ENCODE measurements around the gene FBXO31.

FBXO31 gene

GRCh38 chr16:87369117-87369765 lies 14.3 kb downstream of the FBXO31 start:
- in situ Hi-C loops (cut with HindIII; ENCODE audit: low sequenced_read_pairs) = no loop called here
- no peak for DNase-seq (ENCODE audit: low read depth)
- no peak overlapping the region for H3K4me3 ChIP-seq (ENCODE audit: low read depth, low read length)
- TF ChIP-seq, protein P1, sequence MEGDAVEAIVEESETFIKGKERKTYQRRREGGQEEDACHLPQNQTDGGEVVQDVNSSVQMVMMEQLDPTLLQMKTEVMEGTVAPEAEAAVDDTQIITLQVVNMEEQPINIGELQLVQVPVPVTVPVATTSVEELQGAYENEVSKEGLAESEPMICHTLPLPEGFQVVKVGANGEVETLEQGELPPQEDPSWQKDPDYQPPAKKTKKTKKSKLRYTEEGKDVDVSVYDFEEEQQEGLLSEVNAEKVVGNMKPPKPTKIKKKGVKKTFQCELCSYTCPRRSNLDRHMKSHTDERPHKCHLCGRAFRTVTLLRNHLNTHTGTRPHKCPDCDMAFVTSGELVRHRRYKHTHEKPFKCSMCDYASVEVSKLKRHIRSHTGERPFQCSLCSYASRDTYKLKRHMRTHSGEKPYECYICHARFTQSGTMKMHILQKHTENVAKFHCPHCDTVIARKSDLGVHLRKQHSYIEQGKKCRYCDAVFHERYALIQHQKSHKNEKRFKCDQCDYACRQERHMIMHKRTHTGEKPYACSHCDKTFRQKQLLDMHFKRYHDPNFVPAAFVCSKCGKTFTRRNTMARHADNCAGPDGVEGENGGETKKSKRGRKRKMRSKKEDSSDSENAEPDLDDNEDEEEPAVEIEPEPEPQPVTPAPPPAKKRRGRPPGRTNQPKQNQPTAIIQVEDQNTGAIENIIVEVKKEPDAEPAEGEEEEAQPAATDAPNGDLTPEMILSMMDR (IDR thresholded peaks at IDR 0.05; ENCODE audit: low read depth, low read length, missing control alignments) = no peak

- H3K4me3 ChIP-seq (ENCODE audit: low read depth, low read length) = no peak overlapping the region
- in situ Hi-C loops (cut with HindIII; ENCODE audit: low sequenced_read_pairs) = no loop called here
- TF ChIP-seq, protein P1 (IDR thresholded peaks at IDR 0.05; ENCODE audit: low read depth, low read length, missing control alignments) = no peak
- DNase-seq (ENCODE audit: low read depth) = no peak
Observed at GRCh38 chr16:87368029-87368770, 15.4 kb downstream of the FBXO31 start.

DNA sequence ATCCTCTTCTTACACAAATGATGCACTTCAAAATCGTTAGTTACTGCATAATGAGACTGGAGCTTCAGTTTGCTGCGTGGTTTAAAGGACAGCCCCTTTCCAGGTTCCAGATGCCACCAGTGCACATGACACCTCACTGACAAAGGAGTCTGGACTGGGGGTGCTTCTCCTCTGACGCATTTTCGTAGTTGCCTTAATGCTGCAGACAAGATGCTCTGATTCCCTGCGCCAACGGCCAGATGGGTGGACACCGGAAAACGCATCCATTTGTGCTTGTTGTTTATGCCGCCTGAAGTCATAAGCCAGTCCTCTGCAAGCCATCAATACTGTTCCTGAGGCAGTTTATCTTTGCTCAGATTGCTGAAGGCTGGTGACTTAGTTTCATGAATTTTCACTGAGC lies 16.0 kb downstream of the FBXO31 start:
- no peak overlapping the region for H3K4me3 ChIP-seq (ENCODE audit: low read depth, low read length)
- no peak for DNase-seq (ENCODE audit: low read depth)
- in situ Hi-C loops (cut with HindIII; ENCODE audit: low sequenced_read_pairs) = no loop called here
- TF ChIP-seq, protein P1 (IDR thresholded peaks at IDR 0.05; ENCODE audit: low read depth, low read length, missing control alignments) = no peak

DNA sequence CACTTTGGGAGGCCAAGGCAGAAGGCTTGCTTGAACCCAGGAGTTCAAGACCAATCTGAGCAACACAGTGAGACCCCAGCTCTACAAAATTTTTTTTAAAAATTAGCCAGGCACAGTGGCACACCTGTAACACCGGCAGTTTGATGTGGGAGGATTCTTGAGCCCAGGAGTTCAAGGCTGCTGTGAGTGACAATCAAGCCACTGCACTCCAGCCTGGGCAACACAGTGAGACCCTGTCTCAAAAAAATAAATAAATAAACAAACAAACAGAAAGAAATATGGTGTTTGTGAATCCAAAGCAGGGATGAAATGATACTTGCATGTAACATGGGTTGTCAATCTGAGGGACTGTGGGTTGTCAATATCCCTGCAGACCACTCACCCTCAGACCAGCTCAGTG lies 16.6 kb downstream of the FBXO31 start:
- TF ChIP-seq, protein P1 (IDR thresholded peaks at IDR 0.05; ENCODE audit: low read depth, low read length, missing control alignments) = no peak

DNA sequence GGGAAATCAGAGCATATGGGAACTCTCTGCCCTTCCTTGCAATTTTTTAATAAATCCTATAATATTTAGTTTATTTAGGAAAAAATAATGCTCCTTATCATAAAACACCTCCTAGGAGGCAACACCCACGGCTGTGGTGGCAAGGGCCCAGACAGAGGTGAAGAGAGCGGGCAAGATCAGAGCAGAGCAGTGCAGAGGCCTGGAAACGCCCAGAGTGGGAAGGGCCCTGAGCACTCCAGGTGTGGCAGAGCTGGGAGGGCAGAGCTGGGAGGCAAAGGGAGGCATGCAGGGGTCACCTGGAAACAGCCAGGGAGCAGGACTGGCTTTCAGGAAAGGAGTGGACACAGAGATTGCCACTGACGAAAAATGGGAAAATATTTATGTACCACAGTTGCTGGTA lies 17.3 kb downstream of the FBXO31 start:
- DNase-seq (ENCODE audit: low read depth) = no peak
- in situ Hi-C loops (cut with HindIII; ENCODE audit: low sequenced_read_pairs) = no loop called here
- TF ChIP-seq, protein P1 (IDR thresholded peaks at IDR 0.05; ENCODE audit: low read depth, low read length, missing control alignments) = no peak
- no peak overlapping the region for H3K4me3 ChIP-seq (ENCODE audit: low read depth, low read length)

More for the DNA sequence above, 16.6 kb downstream of the FBXO31 start:
- no peak overlapping the region for H3K4me3 ChIP-seq (ENCODE audit: low read depth, low read length)
- in situ Hi-C loops (cut with HindIII; ENCODE audit: low sequenced_read_pairs) = no loop called here
- DNase-seq (ENCODE audit: low read depth) = no peak

GRCh38 chr16:87365021-87365713 lies 18.4 kb downstream of the FBXO31 start:
- H3K4me3 ChIP-seq (ENCODE audit: low read depth, low read length) = no peak overlapping the region
- TF ChIP-seq, protein P1 (IDR thresholded peaks at IDR 0.05; ENCODE audit: low read depth, low read length, missing control alignments) = no peak
- no peak for DNase-seq (ENCODE audit: low read depth)
- in situ Hi-C loops (cut with HindIII; ENCODE audit: low sequenced_read_pairs) = no loop called here
